T-cell (primary cell): ENCODE results near the gene VPREB1. TPM values are rescaled to one million over a fixed set of nuclear protein-coding genes. Genes with fewer than 3 reads are reported as not detected.
"Not testable (repeated sequence)": the region's sequence is repeated elsewhere in the genome, so short reads cannot be mapped to it uniquely, and the experiment has no call there.

ENCODE experiments used
- ATAC-seq, 4 experiments: fragments of 200-7000 bp in 3 of 4; fragments of 150-1000 bp in 1 of 4; cut with Tn5 transposase; replicated peaks in 1 of 4; 1 replicate in 3 of 4; 2 replicates in 1 of 4; pipeline ENCODE4 v1.10.0; 2021; ENCODE audit warnings: moderate library complexity in 3 of 4, mild to moderate bottlenecking in 2 of 4, moderate number of reproducible peaks in 1 of 4
- CTCF ChIA-PET, 2 donors: fragments of 300-600 bp; sonication (Branson Sonifier 250); formaldehyde crosslinking; loops; one replicate each; lab custom pipeline; 2022; ENCODE audit warnings: antibody characterized with exemption in 2 of 2; lab: Charles Lee
- POLR2A ChIA-PET, 2 donors: fragments of 300-600 bp; sonication (Branson Sonifier 250); formaldehyde crosslinking; loops; one replicate each; lab custom pipeline; 2022; ENCODE audit warnings: antibody characterized with exemption in 2 of 2; lab: Charles Lee
- DNase-seq, 35 experiments: peaks; one replicate each; pipeline versions ENCODE4 v3.0.0 to v3.0.0-alpha.2; 2013 to 2023
- H3K27ac ChIP-seq: one replicate; pipeline ENCODE4 v1.5.1; 2013; ENCODE audit warnings: low read length
- H3K27me3 ChIP-seq, 2 experiments: replicated peaks in 1 of 2; 1 replicate in 1 of 2; 2 replicates in 1 of 2; pipeline versions ENCODE4 v1.6.1 to v1.7.0; 2013; ENCODE audit warnings: low read length in 1 of 2, mixed read lengths in 1 of 2; ENCODE audit not compliant: control insufficient read depth in 2 of 2, insufficient read depth in 2 of 2; ENCODE audit errors: extremely low read depth in 1 of 2
- H3K36me3 ChIP-seq, 2 donors: 1 replicate in 1 of 2; 2 replicates in 1 of 2; pipeline versions ENCODE4 v1.6.1 to v1.7.0; 2013; ENCODE audit warnings: low read length in 1 of 2; ENCODE audit not compliant: control insufficient read depth in 2 of 2, insufficient read depth in 1 of 2; ENCODE audit errors: extremely low read depth in 1 of 2
- H3K4me1 ChIP-seq, 2 experiments: 1 replicate in 1 of 2; 2 replicates in 1 of 2; pipeline versions ENCODE4 v1.6.1 to v1.7.0; 2013; ENCODE audit warnings: low read length in 2 of 2, mixed read lengths in 1 of 2; ENCODE audit not compliant: insufficient read depth in 2 of 2, control insufficient read depth in 1 of 2; ENCODE audit errors: extremely low read depth in 1 of 2
- H3K4me3 ChIP-seq, 2 donors: 1 replicate in 1 of 2; 2 replicates in 1 of 2; pipeline versions ENCODE4 v1.5.1 to v1.7.0; 2013; ENCODE audit warnings: mild to moderate bottlenecking in 2 of 2, low read length in 1 of 2, moderate library complexity in 1 of 2; ENCODE audit not compliant: control insufficient read depth in 1 of 2; ENCODE audit errors: extremely low read depth in 1 of 2
- H3K9me3 ChIP-seq: 2 replicates; pipeline ENCODE4 v1.7.0; 2013
- H3K27ac Mint-ChIP-seq, 2 donors: one replicate each; pipeline ENCODE4 v1.8.0; 2020 to 2021; ENCODE audit warnings: mild to moderate bottlenecking in 2 of 2, mixed read lengths in 2 of 2
- H3K27me3 Mint-ChIP-seq, 2 donors: one replicate each; pipeline ENCODE4 v1.8.0; 2021 to 2022; ENCODE audit warnings: mixed read lengths in 2 of 2
- H3K36me3 Mint-ChIP-seq: one replicate; pipeline ENCODE4 v1.8.0; 2021; ENCODE audit warnings: mixed read lengths
- H3K4me1 Mint-ChIP-seq, 3 donors: one replicate each; pipeline ENCODE4 v1.8.0; 2020 to 2022; ENCODE audit warnings: mixed read lengths in 3 of 3, mild to moderate bottlenecking in 1 of 3
- H3K4me3 Mint-ChIP-seq, 3 donors: one replicate each; pipeline ENCODE4 v1.8.0; 2020 to 2022; ENCODE audit warnings: mild to moderate bottlenecking in 3 of 3, mixed read lengths in 3 of 3, moderate library complexity in 3 of 3
- H3K9me3 Mint-ChIP-seq, 3 donors: one replicate each; pipeline ENCODE4 v1.8.0; 2020 to 2022; ENCODE audit warnings: mixed read lengths in 3 of 3
- WGBS: methylation state at CpG from one replicate; pipeline ENCODE4 v1.1.5; 2013; ENCODE audit warnings: missing lambda C conversion rate; ENCODE audit not compliant: insufficient coverage; 5-methylcytosine and 5-hydroxymethylcytosine counted together
- total RNA-seq, 35 experiments: library from RNA in 6 of 35; stranded (reverse) in 6 of 35; fragments of 120-200 nt in 1 of 35; gene quantifications; one replicate each; pipeline versions ENCODE4 v1.2.1 to v1.2.4 and lab custom pipeline; 2013 to 2026

Gene VPREB1
- total RNA-seq, 5 donors from 2014 or later (not counting 1 experiment from before 2014, with no cell fraction given) = not detected

GRCh38 chr22:22203048-22203971, 41.3 kb upstream of the VPREB1 start:
- Mint-ChIP-seq H3K9me3 (no peaks in the 10 kb centered on the region), H3K27ac (no peak overlapping the region), H3K4me3 (no peak overlapping the region), H3K4me1 (peaks cover 9 to 18% (median 10%) of the 10 kb centered on the region in 3 donors), H3K36me3 (no peaks in the 10 kb centered on the region), H3K27me3 (peaks cover 10 to 22% of the 10 kb centered on the region in 2 donors)
- no peak for DNase-seq
- ChIA-PET CTCF (no interaction called here), POLR2A (no interaction called here)
- H3K27me3 ChIP-seq = peaks cover 0 to 37% of the 10 kb centered on the region in 2 experiments
- H3K27ac ChIP-seq = no peak overlapping the region
- peaks cover 4 to 11% of the 10 kb centered on the region in 2 experiments for H3K4me1 ChIP-seq
- H3K4me3 ChIP-seq = no peak overlapping the region
- H3K9me3 ChIP-seq = no peaks in the 10 kb centered on the region
- 85% methylated on average over 35 of the region's 39 CpGs for WGBS
- ATAC-seq = no peak
- no peaks in the 10 kb centered on the region for H3K36me3 ChIP-seq

- no peaks in the 10 kb centered on the region for H3K9me3 ChIP-seq
- ATAC-seq (peak; percentile 74 to 95 (median 85)), DNase-seq (peak; percentile 28 to 86 (median 62))
- peaks cover 30 to 33% (median 30%) of the 10 kb centered on the region in 3 donors for H3K4me1 Mint-ChIP-seq
- peaks cover 0 to 3% of the 10 kb centered on the region in 2 donors for H3K27me3 Mint-ChIP-seq
- no peak overlapping the region for H3K27ac ChIP-seq
- peaks cover 4 to 34% of the 10 kb centered on the region in 2 experiments for H3K4me1 ChIP-seq
- H3K9me3 Mint-ChIP-seq = no peaks in the 10 kb centered on the region
- CTCF ChIA-PET = interaction anchor here (0.6 to 1.6 kb wide), 4 partner anchors 28 to 328 kb away, joined by 3 to 9 read pairs (median 5); no protein-coding TSS in a partner anchor
- no peaks in the 10 kb centered on the region for H3K36me3 ChIP-seq
- H3K27me3 ChIP-seq = peaks cover 0 to 7% of the 10 kb centered on the region in 2 experiments
- H3K4me3 ChIP-seq = no peak overlapping the region
- 0% methylated on average over 3 of the region's 6 CpGs for WGBS
- H3K27ac Mint-ChIP-seq = peak overlapping the region; percentile 44 to 58
- no peaks in the 10 kb centered on the region for H3K36me3 Mint-ChIP-seq
- POLR2A ChIA-PET = no interaction called here
- H3K4me3 Mint-ChIP-seq = peak overlapping the region in 1 of 3 donors; percentile 57
These were observed 36.6 kb upstream of the VPREB1 start for GRCh38 chr22:22207845-22208564.

- DNase-seq (no peak), ATAC-seq (no peak)
- WGBS = no CpG with 5 or more reads among the region's 2 CpGs
- no peak overlapping the region for H3K4me3 ChIP-seq
- ChIA-PET POLR2A (no interaction called here), CTCF (interaction anchor here (1.1 to 1.6 kb wide), 2 partner anchors 27 to 214 kb away, joined by 3 to 7 read pairs; no protein-coding TSS in a partner anchor)
- peaks cover 30 to 33% (median 30%) of the 10 kb centered on the region in 3 donors for H3K4me1 Mint-ChIP-seq
- peak overlapping the region; percentile 6 to 44 for H3K27ac Mint-ChIP-seq
- H3K9me3 ChIP-seq = no peaks in the 10 kb centered on the region
- H3K36me3 Mint-ChIP-seq = no peaks in the 10 kb centered on the region
- no peak overlapping the region for H3K27ac ChIP-seq
- no peak overlapping the region for H3K4me3 Mint-ChIP-seq
- peaks cover 0 to 3% of the 10 kb centered on the region in 2 donors for H3K27me3 Mint-ChIP-seq
- H3K9me3 Mint-ChIP-seq = no peaks in the 10 kb centered on the region
- H3K4me1 ChIP-seq = peaks cover 4 to 34% of the 10 kb centered on the region in 2 experiments
- no peaks in the 10 kb centered on the region for H3K36me3 ChIP-seq
- H3K27me3 ChIP-seq = peaks cover 0 to under 1% of the 10 kb centered on the region in 2 experiments
These were observed 35.9 kb upstream of the VPREB1 start for GRCh38 chr22:22208652-22209051.

- H3K4me3 Mint-ChIP-seq, ATAC-seq, H3K36me3 Mint-ChIP-seq, H3K4me3 ChIP-seq, DNase-seq, H3K9me3 Mint-ChIP-seq, H3K9me3 ChIP-seq, POLR2A ChIA-PET, CTCF ChIA-PET, H3K27me3 Mint-ChIP-seq, H3K36me3 ChIP-seq, H3K27ac ChIP-seq, H3K27me3 ChIP-seq: not testable (repeated sequence)
- Mint-ChIP-seq H3K27ac (peak overlapping the region in 1 of 2 donors; percentile 26), H3K4me1 (peaks cover 30 to 33% (median 30%) of the 10 kb centered on the region in 3 donors)
- 100% methylated on average over 1 of the region's 14 CpGs for WGBS
- H3K4me1 ChIP-seq = peaks cover 4 to 34% of the 10 kb centered on the region in 2 experiments
These were observed 35.4 kb upstream of the VPREB1 start for GRCh38 chr22:22209080-22209640.

GRCh38 chr22:22210375-22210774, 34.2 kb upstream of the VPREB1 start:
- H3K36me3 Mint-ChIP-seq = no peaks in the 10 kb centered on the region
- peak overlapping the region in 1 of 3 donors; percentile 4 for H3K4me3 Mint-ChIP-seq
- CTCF ChIA-PET = no interaction called here
- POLR2A ChIA-PET = no interaction called here
- Histone ChIP-seq H3K27ac (peak overlapping the region; percentile 3), H3K4me3 (no peak overlapping the region), H3K27me3 (no peaks in the 10 kb centered on the region), H3K4me1 (peaks cover 4 to 34% of the 10 kb centered on the region in 2 experiments), H3K9me3 (no peaks in the 10 kb centered on the region), H3K36me3 (no peaks in the 10 kb centered on the region)
- 13% methylated on average over 3 of the region's 4 CpGs for WGBS
- ATAC-seq = peak; percentile 23 to 78 (median 69)
- peak overlapping the region; percentile 70 to 84 for H3K27ac Mint-ChIP-seq
- H3K27me3 Mint-ChIP-seq = no peaks in the 10 kb centered on the region
- DNase-seq = peak in 3 of 35 experiments; percentile 12 to 47 (median 26)
- no peaks in the 10 kb centered on the region for H3K9me3 Mint-ChIP-seq
- peaks cover 30 to 33% (median 30%) of the 10 kb centered on the region in 3 donors for H3K4me1 Mint-ChIP-seq
